Neuronal stem cell (in vitro differentiated cells): ENCODE measurements around the gene NDUFS4.

ENCODE experiments used
- DNase-seq: peaks from one replicate; pipeline ENCODE4 v3.0.0-alpha.2; 2013; ENCODE audit warnings: low spot score
- H2AFZ ChIP-seq: one replicate; pipeline ENCODE4 v1.6.1; 2013; ENCODE audit warnings: mild to moderate bottlenecking, low read length, inconsistent platforms
- H2AK5ac ChIP-seq: 2 replicates; pipeline ENCODE4 v1.6.1; 2013; ENCODE audit warnings: low read depth, mild to moderate bottlenecking, inconsistent platforms, low read length, moderate library complexity, mixed read lengths
- H2BK120ac ChIP-seq: 2 replicates; pipeline ENCODE4 v1.6.1; 2013; ENCODE audit warnings: low read depth, mild to moderate bottlenecking, inconsistent platforms, low read length, moderate library complexity, mixed read lengths
- H2BK12ac ChIP-seq: one replicate; pipeline ENCODE4 v1.6.1; 2013; ENCODE audit warnings: low read length, inconsistent platforms
- H2BK15ac ChIP-seq: 2 replicates; pipeline ENCODE4 v1.6.1; 2013; ENCODE audit warnings: mild to moderate bottlenecking, low read length, inconsistent platforms, mixed read lengths
- H2BK5ac ChIP-seq: one replicate; pipeline ENCODE4 v1.6.1; 2013; ENCODE audit warnings: inconsistent platforms, mild to moderate bottlenecking, low read length, moderate library complexity
- H3K14ac ChIP-seq: one replicate; pipeline ENCODE4 v1.6.1; 2013; ENCODE audit warnings: low read length, inconsistent platforms
- H3K18ac ChIP-seq: 2 replicates; pipeline ENCODE4 v1.6.1; 2013; ENCODE audit warnings: low read length, inconsistent platforms
- H3K23ac ChIP-seq: 2 replicates; pipeline ENCODE4 v1.6.1; 2013; ENCODE audit warnings: low read depth, mild to moderate bottlenecking, mixed read lengths, low read length, inconsistent platforms; ENCODE audit not compliant: poor library complexity
- H3K27ac ChIP-seq: replicated peaks from 3 replicates; pipeline ENCODE4 v1.5.1; 2013; ENCODE audit warnings: low read length, inconsistent platforms
- H3K27me3 ChIP-seq, 3 experiments: 2 replicates each; pipeline ENCODE4 v1.6.1; 2013; ENCODE audit warnings: low read length in 3 of 3, mild to moderate bottlenecking in 2 of 3, inconsistent platforms in 1 of 3, low read depth in 1 of 3, mixed read lengths in 1 of 3, moderate library complexity in 1 of 3; ENCODE audit not compliant: control insufficient read depth in 3 of 3, insufficient read depth in 3 of 3
- H3K36me3 ChIP-seq, 2 donors: replicated peaks in 1 of 2; 2 replicates each; pipeline ENCODE4 v1.6.1; 2013; ENCODE audit warnings: low read length in 2 of 2; ENCODE audit not compliant: control insufficient read depth in 2 of 2, insufficient read depth in 2 of 2
- H3K4ac ChIP-seq: 2 replicates; pipeline ENCODE4 v1.6.1; 2013; ENCODE audit warnings: inconsistent platforms, mild to moderate bottlenecking, low read length, moderate library complexity
- H3K4me1 ChIP-seq, 2 donors: 1 replicate in 1 of 2; 2 replicates in 1 of 2; pipeline ENCODE4 v1.6.1; 2013; ENCODE audit warnings: low read length in 2 of 2, low read depth in 1 of 2; ENCODE audit not compliant: control insufficient read depth in 2 of 2, insufficient read depth in 1 of 2
- H3K4me2 ChIP-seq: one replicate; pipeline ENCODE4 v1.6.1; 2013; ENCODE audit warnings: mild to moderate bottlenecking, low read length, inconsistent platforms; ENCODE audit not compliant: insufficient read depth, poor library complexity, severe bottlenecking
- H3K4me3 ChIP-seq, 2 donors: 2 replicates each; pipeline ENCODE4 v1.5.1; 2013; ENCODE audit warnings: low read length in 2 of 2, mild to moderate bottlenecking in 2 of 2, inconsistent platforms in 1 of 2, moderate library complexity in 1 of 2
- H3K79me1 ChIP-seq: one replicate; pipeline ENCODE4 v1.6.1; 2013; ENCODE audit warnings: low read depth, mild to moderate bottlenecking, inconsistent platforms, low read length, moderate library complexity
- H3K9ac ChIP-seq: one replicate; pipeline ENCODE4 v1.6.1; 2013; ENCODE audit warnings: mild to moderate bottlenecking, low read depth, low read length, inconsistent platforms; ENCODE audit not compliant: poor library complexity
- H3K9me3 ChIP-seq, 2 donors: replicated peaks in 1 of 2; 2 replicates each; pipeline versions ENCODE3 to v1.6.1; 2013; ENCODE audit warnings: low read length in 2 of 2, mild to moderate bottlenecking in 2 of 2, inconsistent platforms in 1 of 2, low read depth in 1 of 2, mixed read lengths in 1 of 2, moderate library complexity in 1 of 2; ENCODE audit not compliant: control insufficient read depth in 2 of 2, insufficient read depth in 1 of 2
- H4K8ac ChIP-seq: one replicate; pipeline ENCODE4 v1.6.1; 2013; ENCODE audit warnings: low read depth, mild to moderate bottlenecking, inconsistent platforms, low read length, moderate library complexity
- H4K91ac ChIP-seq: one replicate; pipeline ENCODE4 v1.6.1; 2013; ENCODE audit warnings: low read length, low read depth, mild to moderate bottlenecking, inconsistent platforms; ENCODE audit not compliant: poor library complexity
- WGBS, 2 donors: extraction: QIAGEN DNeasy Blood & Tissue Kit; methylation state at CpG; one replicate each; pipeline ENCODE4 v1.1.7; 2013; ENCODE audit warnings: missing lambda C conversion rate in 2 of 2, mixed read lengths in 1 of 2; ENCODE audit not compliant: insufficient read length in 2 of 2, insufficient replicate concordance in 1 of 2; ENCODE audit errors: extremely low coverage in 2 of 2; 5-methylcytosine and 5-hydroxymethylcytosine counted together

The NDUFS4 gene

GRCh38 chr5:53575101-53575500, 14.7 kb downstream of the NDUFS4 start:
- Histone ChIP-seq H2BK12ac (no peak overlapping the region), H2AK5ac (no peak overlapping the region), H3K4ac (no peak overlapping the region), H2BK5ac (no peak overlapping the region), H3K14ac (no peak overlapping the region), H2BK15ac (no peak overlapping the region), H3K23ac (no peak overlapping the region), H3K9me3 (peaks cover 0 to 7% of the 10 kb centered on the region in 2 donors), H3K4me1 (peaks cover 0 to 2% of the 10 kb centered on the region in 2 donors), H2BK120ac (no peak overlapping the region), H3K4me2 (no peak overlapping the region), H3K18ac (no peak overlapping the region), H3K79me1 (no peaks in the 10 kb centered on the region), H3K27ac (no peak overlapping the region), H4K8ac (no peak overlapping the region), H3K9ac (no peak overlapping the region), H2AFZ (no peak overlapping the region), H3K4me3 (no peak overlapping the region), H3K36me3 (no peaks in the 10 kb centered on the region), H3K27me3 (no peaks in the 10 kb centered on the region), H4K91ac (no peak overlapping the region)
- DNase-seq: no peak
- no CpG with 5 or more reads among the region's 3 CpGs for WGBS, 2 donors

GRCh38 chr5:53575831-53576230, 15.4 kb downstream of the NDUFS4 start:
- Histone ChIP-seq H3K27me3 (no peaks in the 10 kb centered on the region), H2AFZ (no peak overlapping the region), H3K4ac (no peak overlapping the region), H4K91ac (no peak overlapping the region), H3K27ac (no peak overlapping the region), H3K23ac (no peak overlapping the region), H3K4me2 (no peak overlapping the region), H4K8ac (no peak overlapping the region), H3K79me1 (no peaks in the 10 kb centered on the region), H3K4me3 (no peak overlapping the region), H3K14ac (no peak overlapping the region), H3K9me3 (peaks cover 0 to 3% of the 10 kb centered on the region in 2 donors), H3K18ac (no peak overlapping the region), H3K4me1 (peaks cover 0 to 2% of the 10 kb centered on the region in 2 donors), H3K9ac (no peak overlapping the region), H2BK120ac (no peak overlapping the region), H3K36me3 (no peaks in the 10 kb centered on the region), H2BK5ac (no peak overlapping the region), H2AK5ac (no peak overlapping the region), H2BK12ac (no peak overlapping the region), H2BK15ac (no peak overlapping the region)
- DNase-seq: no peak

GRCh38 chr5:53576674-53577073, 16.2 kb downstream of the NDUFS4 start:
- no peak overlapping the region for H4K8ac ChIP-seq
- no peaks in the 10 kb centered on the region for H3K36me3 ChIP-seq
- H2BK15ac ChIP-seq: no peak overlapping the region
- no peak overlapping the region for H2BK5ac ChIP-seq
- H3K23ac ChIP-seq: no peak overlapping the region
- no peak overlapping the region for H3K4me3 ChIP-seq
- H3K79me1 ChIP-seq: no peaks in the 10 kb centered on the region
- H2AK5ac ChIP-seq: no peak overlapping the region
- H3K4me1 ChIP-seq: peaks cover 0 to 2% of the 10 kb centered on the region in 2 donors
- H3K4me2 ChIP-seq: no peak overlapping the region
- peaks cover 0 to 3% of the 10 kb centered on the region in 2 donors for H3K9me3 ChIP-seq
- DNase-seq: no peak
- no peak overlapping the region for H3K27ac ChIP-seq
- H3K14ac ChIP-seq: no peak overlapping the region
- no peak overlapping the region for H4K91ac ChIP-seq
- H2AFZ ChIP-seq: no peak overlapping the region
- no CpG with 5 or more reads among the region's 2 CpGs for WGBS, 2 donors
- H2BK120ac ChIP-seq: no peak overlapping the region
- H3K18ac ChIP-seq: no peak overlapping the region
- H3K4ac ChIP-seq: no peak overlapping the region
- no peak overlapping the region for H3K9ac ChIP-seq
- H2BK12ac ChIP-seq: no peak overlapping the region
- H3K27me3 ChIP-seq: no peaks in the 10 kb centered on the region

GRCh38 chr5:53578854-53579253, 18.4 kb downstream of the NDUFS4 start:
- Histone ChIP-seq H3K23ac (no peak overlapping the region), H4K91ac (no peak overlapping the region), H2BK15ac (no peak overlapping the region), H2BK12ac (no peak overlapping the region), H3K4ac (no peak overlapping the region), H3K27ac (no peak overlapping the region), H3K9ac (no peak overlapping the region), H3K4me2 (no peak overlapping the region), H3K27me3 (no peaks in the 10 kb centered on the region), H3K79me1 (peaks cover 3% of the 10 kb centered on the region), H2AK5ac (no peak overlapping the region), H3K9me3 (peaks cover 0 to 2% of the 10 kb centered on the region in 2 donors), H3K14ac (no peak overlapping the region), H4K8ac (no peak overlapping the region), H2BK120ac (no peak overlapping the region), H2AFZ (no peak overlapping the region), H3K4me3 (no peak overlapping the region), H3K36me3 (no peaks in the 10 kb centered on the region), H2BK5ac (no peak overlapping the region), H3K18ac (no peak overlapping the region), H3K4me1 (peaks cover 0 to 2% of the 10 kb centered on the region in 2 donors)
- no CpG with 5 or more reads among the region's 4 CpGs for WGBS, 2 donors
- DNase-seq: no peak
